ENCODE results near the gene GNG7.

Gene GNG7

GRCh38 chr19:2702170-2703076 is at the start of gene GNG7:
Gene GNG7 (minus strand): TSS chr19:2702694. CDS start chr19:2520688, 182,006 bp downstream.
- DNase-seq = peak; percentile 96

- DNase-seq = no peak
Observed at GRCh38 chr19:2751438-2751830, 48.9 kb upstream of the GNG7 start.

GRCh38 chr19:2750808-2751437 is 48.4 kb upstream of the GNG7 start:
- no peak for DNase-seq

- no peak for DNase-seq
Observed at GRCh38 chr19:2747349-2747748, 44.9 kb upstream of the GNG7 start.

- DNase-seq = no peak
Observed at GRCh38 chr19:2744113-2744512, 41.6 kb upstream of the GNG7 start.

- DNase-seq = no peak
Observed at GRCh38 chr19:2743099-2743498, 40.6 kb upstream of the GNG7 start.

- no peak for DNase-seq
Observed at GRCh38 chr19:2740314-2740656, 37.8 kb upstream of the GNG7 start.

- DNase-seq = peak; percentile 100
Observed at GRCh38 chr19:2739602-2740313, 37.3 kb upstream of the GNG7 start, which contains the start of gene SLC39A3. Gene SLC39A3 (minus strand): TSS chr19:2740017. CDS start chr19:2737257, 2,760 bp downstream.

GRCh38 chr19:2736550-2737190 is 34.2 kb upstream of the GNG7 start:
- DNase-seq = no peak

- no peak for DNase-seq
Observed at GRCh38 chr19:2735374-2735773, 32.9 kb upstream of the GNG7 start.

GRCh38 chr19:2734589-2735288 is 32.2 kb upstream of the GNG7 start:
- no peak for DNase-seq

GRCh38 chr19:2733930-2734588 is 31.6 kb upstream of the GNG7 start:
- peak; percentile 11 for DNase-seq

- DNase-seq = no peak
Observed at GRCh38 chr19:2732883-2733282, 30.4 kb upstream of the GNG7 start.

- no peak for DNase-seq
Observed at GRCh38 chr19:2732157-2732725, 29.7 kb upstream of the GNG7 start.

- DNase-seq = no peak
Observed at GRCh38 chr19:2731181-2731995, 28.9 kb upstream of the GNG7 start.

- DNase-seq = no peak
Observed at GRCh38 chr19:2729943-2730818, 27.7 kb upstream of the GNG7 start.

GRCh38 chr19:2728783-2729387 is 26.4 kb upstream of the GNG7 start:
- no peak for DNase-seq

GRCh38 chr19:2727640-2727944 is 25.1 kb upstream of the GNG7 start:
- no peak for DNase-seq

- no peak for DNase-seq
Observed at GRCh38 chr19:2726904-2727639, 24.6 kb upstream of the GNG7 start.

Measured in eye (tissue), 1 donor.